HG02798 (cell line): ENCODE data around the gene FBXW7.
A peak's percentile ranks its signal among the peaks of the same experiment; 100 is the strongest.
"Not testable (repeated sequence)": the region's sequence is repeated elsewhere in the genome, so short reads cannot be mapped to it uniquely, and the experiment has no call there.

ENCODE experiments used
- ATAC-seq: cut with Tn5 transposase; IDR thresholded peaks from one replicate; pipeline ENCODE4 v1.9.1; 2021; ENCODE audit warnings: mild to moderate bottlenecking; ENCODE audit not compliant: unreplicated experiment, poor library complexity

Gene FBXW7

DNA sequence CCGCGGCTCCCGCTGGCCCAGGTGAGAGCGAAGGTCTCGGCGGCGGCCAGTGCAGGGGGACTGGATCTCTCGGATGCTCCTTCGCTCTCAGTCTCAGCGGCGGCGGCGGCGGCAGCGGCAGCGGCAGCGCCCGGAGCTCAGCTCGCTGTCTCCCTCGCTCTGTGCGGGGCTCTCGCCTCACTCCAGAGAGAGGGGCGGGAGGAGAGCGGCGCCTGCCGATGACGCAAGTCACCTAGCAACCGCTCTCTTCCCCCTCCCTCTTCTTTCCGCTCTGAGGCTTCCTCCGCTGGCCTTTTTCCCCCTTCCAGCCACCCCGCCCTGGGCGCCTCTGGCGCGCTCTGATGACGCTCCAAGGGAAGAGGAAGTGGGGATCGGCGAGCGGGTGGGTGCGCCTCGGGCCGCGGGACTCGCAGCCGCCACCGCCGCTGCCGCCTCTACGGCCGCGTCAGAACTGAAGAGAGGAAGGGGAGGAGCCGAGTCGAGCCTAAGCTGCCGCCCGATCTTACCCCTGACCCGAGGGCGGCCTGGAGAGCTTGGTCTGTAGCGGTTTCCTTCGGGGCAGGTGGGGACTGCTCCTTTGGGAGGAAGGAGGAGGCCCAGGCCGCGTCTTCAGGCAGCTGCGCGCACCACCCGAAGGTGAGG, at the start of gene FBXW7:
TSS of gene FBXW7 (minus strand) at position 190 of the 642 bp plus-strand sequence. CDS start 124,289 bp downstream, outside the sequence.
- ATAC-seq: peak; percentile 86

DNA sequence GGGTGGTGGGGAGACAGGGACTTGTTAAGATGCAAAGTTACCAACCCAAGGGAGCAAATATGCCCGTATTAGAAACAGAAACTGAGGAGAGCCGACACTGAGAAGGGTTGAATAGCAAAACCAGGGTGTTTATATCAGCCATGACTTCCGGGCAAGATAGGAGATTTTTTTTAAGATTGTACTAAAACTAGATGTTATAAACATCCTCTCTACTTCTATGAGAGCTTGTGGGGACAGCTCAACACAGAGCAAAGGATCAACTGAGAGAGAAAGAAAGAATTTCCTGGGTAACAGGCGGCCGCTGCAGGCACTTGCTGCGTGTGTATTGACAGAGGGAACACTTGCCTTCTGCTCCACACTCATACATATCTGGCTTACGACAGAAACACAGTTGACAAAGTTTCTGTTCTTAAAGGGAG, 49.1 kb upstream of the FBXW7 start:
- peak; percentile 80 for ATAC-seq

DNA sequence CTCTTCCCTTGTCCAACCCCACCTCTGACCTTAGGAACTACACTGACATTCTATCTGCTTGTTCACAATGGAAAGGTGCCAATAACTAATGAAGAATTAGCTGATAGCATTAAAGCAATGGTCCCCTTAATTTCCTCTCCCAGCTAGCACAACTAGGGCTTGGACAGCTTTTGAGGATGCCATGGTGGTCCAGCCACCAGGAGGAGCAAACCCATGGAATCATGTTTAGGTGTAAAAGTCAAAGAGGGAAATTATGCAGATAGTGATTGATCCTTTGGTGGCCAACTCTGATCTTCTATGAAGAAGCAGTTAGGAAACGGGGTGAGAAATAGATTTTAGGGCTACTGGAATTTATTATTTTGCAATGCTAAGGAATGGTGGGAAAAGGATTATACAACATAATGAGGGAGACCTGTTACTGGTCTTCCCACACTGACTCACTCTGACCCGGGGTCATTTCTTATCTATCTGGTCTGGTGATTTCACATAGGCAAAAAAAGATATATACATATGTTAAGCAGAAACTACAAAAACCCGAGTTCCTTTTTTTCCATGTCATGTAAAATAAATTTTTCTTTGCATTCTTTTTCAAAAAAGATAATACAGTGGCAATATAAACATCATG, 45.8 kb upstream of the FBXW7 start:
- no peak for ATAC-seq

DNA sequence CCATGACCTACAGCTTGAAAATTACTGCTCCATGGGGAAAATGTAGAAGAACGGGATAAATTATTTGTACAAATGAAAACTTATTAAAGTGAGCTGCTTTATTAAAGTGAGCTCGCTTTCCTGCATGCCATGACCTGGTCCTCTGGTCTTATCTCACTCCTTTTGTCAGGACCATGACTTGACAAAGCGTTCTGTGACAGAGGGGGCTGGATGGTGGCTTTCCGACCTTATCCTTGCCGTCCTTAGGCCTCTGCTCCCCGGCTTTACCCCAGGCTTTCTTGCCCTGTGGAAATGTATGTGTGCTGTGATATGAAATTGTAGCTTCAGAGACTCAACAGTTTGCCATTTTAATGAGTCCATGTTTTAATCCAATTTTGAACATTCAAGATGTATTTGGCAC, 44.0 kb upstream of the FBXW7 start:
- ATAC-seq: no peak

GRCh38 chr4:152579107-152579764, 43.3 kb upstream of the FBXW7 start:
- ATAC-seq: no peak

DNA sequence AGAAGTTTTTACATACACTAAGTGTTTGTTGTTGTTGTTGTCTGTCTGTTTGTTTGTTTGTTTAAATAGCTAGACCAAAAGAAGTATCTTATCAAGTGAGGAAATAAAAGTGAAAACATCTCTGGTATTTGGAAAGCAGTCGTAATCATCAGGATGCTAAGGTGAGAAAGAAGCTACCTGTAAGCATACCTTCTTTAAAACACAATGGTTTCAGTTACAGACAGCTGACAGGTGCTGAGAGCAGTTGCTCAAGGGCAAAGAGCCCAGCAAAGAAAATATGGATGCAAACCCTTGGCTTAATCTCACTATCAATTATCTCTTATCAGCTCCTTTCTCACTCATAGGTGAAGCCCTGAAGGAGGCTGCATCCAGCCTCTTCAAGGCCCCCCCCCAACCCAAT, 42.8 kb upstream of the FBXW7 start:
- no peak for ATAC-seq

DNA sequence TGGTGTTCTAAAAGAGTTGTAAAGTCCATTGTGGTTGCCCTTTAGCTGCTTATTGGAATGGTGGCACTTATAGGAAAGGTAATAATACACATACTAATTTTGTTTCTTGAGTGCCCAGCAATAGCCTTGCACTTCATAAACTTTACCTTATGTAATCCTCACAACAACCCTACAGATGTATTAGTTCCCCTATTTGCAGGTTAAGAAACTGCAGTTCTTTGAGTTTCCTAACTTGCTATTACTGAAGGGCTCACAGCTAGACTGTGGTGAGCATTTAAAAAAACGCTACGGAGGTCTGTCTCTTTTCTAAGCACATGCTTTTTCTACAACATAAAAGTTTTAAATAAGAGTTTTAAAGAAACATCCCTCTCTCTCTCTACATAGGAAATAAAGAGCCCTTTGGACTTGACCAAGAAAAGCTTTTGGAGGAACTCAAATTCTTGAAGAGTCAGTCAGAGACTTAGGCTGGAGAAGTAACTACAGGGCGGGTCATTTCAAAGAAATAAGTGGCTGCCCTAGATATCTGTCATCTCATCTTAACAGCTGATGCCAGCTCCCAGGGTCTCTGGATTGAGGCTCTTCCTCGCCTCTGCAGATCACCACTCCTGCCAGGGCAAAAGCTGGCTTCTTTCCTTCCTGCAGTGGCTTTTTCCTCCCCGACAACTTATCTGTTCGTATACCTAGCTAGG, 42.0 kb upstream of the FBXW7 start:
- peak; percentile 74 for ATAC-seq

GRCh38 chr4:152575533-152575932, 39.6 kb upstream of the FBXW7 start:
- ATAC-seq: no peak

DNA sequence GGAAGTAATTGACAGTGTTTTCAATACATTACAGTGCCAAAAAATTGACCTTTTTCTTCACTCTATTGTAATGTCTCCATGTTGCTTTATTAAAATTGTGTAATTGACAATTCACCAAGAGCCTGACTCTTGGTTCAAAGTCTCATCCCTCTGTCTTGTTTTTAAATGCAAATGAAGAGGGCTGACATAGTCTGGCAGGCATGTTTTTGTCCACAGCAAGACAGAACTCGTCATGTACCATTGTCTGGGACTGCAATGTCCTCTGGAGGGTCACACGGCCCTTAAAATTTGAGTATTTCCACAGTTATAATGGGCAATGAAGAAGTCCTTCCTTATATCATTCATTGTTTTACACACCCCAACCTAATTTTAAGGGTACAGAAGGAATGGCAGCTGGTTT, 38.0 kb upstream of the FBXW7 start:
- ATAC-seq: no peak

DNA sequence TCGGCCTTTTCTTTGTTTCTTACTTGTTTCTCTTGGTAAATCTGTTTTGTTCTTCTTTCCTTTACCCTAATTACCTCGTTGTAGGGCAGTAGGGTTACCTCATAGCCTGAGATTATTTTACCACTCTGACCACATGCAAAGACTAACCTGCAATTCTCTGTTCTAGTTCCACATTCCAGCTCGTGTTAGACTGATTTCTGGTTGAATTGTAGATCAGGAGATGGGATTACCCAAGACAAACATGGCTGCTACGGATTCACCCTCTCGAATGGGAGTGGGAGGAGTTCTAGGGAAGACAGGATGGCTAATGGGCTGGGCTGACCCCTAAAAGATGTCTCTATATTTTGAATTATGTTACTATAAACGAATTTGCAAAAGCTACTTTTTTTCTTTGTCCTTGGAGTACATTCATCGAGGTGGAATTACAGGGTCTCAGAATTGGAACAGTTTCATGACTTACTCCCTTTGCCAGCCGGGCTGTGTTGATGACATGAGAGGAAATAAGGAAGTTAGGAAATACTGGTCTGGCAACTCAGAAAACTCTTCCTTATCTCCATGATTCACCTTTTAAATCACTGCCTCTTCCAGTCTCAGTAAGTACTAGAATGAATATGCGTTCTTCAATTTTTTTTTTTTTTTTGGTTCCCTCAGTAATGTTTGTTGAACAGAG, 36.7 kb upstream of the FBXW7 start:
- ATAC-seq: no peak

DNA sequence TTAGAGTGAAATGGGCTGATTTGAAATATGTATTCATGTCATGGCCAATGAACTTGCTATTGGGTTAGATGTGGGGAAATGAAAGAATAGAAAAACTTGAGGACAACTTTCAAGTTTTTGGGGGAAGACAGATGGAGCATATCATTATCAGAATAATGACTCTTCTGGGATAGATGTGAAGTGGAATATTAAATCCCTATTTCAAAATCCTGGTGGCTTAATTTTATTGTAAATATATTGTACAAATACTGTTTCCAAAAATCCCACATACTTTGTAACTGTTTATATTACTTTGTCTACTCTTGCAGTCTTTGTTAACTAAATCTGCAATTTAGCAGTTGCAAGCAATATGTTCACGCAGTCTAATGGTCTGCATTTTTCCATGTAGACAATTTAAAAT, 35.9 kb upstream of the FBXW7 start:
- ATAC-seq: no peak

- ATAC-seq: no peak
Observed at GRCh38 chr4:152571296-152571695, 35.4 kb upstream of the FBXW7 start.

DNA sequence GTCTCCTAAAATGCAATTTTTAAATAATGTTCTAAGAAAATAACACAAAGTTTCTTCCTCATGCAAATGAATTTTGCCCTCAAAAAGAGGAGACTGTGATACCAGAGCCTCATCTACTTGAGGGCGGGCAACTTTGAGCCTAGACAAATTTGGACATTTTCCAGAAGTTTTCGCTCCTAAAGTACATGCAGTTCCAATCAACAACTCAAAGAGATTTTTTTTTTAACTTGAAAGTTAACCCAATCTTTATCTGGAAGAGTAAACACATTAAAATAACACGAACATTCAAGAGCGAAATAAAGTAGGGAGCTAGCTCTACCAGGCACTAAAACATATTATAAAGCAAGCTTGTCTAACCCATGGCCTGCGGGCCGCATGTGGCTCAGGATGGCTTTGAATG, 29.4 kb upstream of the FBXW7 start:
- ATAC-seq: no peak

DNA sequence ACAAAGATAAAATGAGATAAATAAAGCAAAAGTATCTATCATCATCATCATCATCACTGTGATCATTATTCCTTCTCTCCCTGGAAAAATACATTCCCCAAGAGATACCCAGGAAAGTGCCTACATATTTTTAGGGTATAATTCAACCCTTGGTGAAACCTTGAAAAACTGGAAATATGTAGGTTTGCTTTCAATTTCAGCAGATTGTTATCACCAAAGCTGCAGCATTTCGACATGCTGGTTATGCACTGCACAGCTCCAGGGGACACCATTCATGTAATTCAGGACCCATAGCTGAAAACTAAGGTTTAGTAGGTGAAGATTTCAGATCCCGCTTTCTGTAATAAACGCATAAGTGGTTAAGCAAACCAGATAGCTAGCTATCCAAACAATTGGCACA, 28.4 kb upstream of the FBXW7 start:
- no peak for ATAC-seq

DNA sequence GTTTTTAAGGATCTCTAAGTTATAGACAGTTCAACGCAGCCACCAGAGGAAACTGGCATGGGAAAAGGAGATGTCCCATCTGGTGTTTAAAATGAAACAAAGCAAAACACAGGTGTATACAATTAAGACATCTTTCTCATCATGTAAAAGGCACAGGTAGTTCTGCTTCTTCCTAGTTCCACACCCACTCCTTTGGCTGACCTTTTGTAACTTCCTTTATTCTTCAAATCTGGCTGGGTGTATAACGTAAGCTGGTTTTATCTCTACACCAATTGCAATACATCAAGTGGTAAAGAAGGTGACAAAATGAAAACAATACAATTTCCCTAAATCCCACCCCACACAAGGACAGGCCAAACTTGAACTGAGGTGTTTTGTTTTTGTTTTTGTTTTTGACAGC, 27.3 kb upstream of the FBXW7 start:
- ATAC-seq: no peak

DNA sequence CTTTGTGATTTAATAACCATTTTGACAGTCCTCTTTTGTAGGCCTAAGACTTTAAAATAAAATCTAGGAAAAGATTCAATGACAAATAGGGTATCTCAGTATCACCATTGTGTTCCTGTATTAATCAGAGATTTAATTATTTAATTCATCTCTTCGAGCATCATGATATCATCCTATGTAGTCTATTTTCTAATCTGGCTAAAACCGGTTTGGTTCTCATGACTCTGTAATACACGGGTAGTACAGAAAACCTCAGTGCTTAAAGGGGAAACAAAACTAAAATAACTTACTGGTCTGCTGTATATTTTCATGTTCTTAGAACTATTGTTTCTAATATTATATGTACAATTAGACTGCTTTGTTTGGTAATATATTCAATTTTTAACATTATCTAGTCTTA, 23.7 kb upstream of the FBXW7 start:
- peak; percentile 48 for ATAC-seq

DNA sequence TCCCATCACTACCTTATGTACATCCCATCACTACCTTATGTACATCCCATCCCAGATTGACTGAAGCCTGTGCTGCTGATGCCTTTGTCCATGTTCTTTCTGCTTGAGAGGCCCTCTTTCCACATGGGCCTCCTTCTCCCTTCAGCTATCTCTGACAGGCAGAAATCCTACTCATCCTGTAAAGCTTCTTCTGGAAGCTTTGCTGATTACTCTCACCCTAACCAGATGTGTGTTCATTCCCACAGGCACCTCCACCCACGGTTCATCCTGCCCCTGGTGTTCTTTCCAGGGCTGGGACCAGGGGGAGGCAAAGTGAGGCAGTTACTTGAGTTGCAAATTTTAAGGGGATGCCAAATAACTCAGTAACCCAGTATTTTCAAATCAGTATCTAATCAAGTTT, 22.5 kb upstream of the FBXW7 start:
- no peak for ATAC-seq

GRCh38 chr4:152556834-152557233, 20.9 kb upstream of the FBXW7 start:
- ATAC-seq: no peak

- no peak for ATAC-seq
Observed at GRCh38 chr4:152556283-152556682, 20.4 kb upstream of the FBXW7 start.

GRCh38 chr4:152554742-152555141, 18.9 kb upstream of the FBXW7 start:
- no peak for ATAC-seq

DNA sequence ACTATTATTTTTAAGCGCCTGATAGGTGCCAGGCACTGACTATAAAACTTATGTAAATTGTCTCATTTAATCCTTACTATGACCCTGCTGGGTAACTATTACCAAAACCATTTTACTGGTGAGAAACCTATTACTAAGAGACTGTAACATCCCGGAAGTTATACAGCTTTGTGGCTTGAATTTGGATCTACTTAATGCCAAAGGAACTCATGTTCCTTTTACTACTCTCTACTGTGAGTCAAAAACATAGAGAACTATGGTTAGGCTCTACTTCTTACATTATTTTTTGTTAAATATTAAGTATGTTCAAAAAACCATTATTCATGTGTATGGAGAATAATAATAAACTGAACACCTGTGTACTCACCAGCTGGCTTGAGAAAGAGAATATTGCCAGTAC, 14.8 kb upstream of the FBXW7 start:
- ATAC-seq: not testable (repeated sequence)
